B cell (primary cell): ENCODE measurements around the gene NTNG1. TPM values are rescaled to one million over a fixed set of nuclear protein-coding genes. Genes with fewer than 3 reads are reported as not detected.

Experiments used
- ATAC-seq: fragments of 200-7000 bp; cut with Tn5 transposase; one replicate; pipeline ENCODE4 v1.10.0; 2021; ENCODE audit warnings: low read depth, mild to moderate bottlenecking, moderate number of reproducible peaks, moderate library complexity
- CTCF ChIA-PET: fragments of 350-600 bp; sonication (Branson Sonifier 250); formaldehyde crosslinking; loops from one replicate; lab custom pipeline; 2021; ENCODE audit warnings: antibody characterized with exemption, inconsistent platforms; lab: Charles Lee
- POLR2A ChIA-PET: fragments of 350-600 bp; sonication (Branson Sonifier 250); formaldehyde crosslinking; loops from one replicate; lab custom pipeline; 2021; ENCODE audit warnings: antibody characterized with exemption; lab: Charles Lee
- DNase-seq: peaks from one replicate; pipeline ENCODE4 v3.0.0; 2013
- H2AFZ ChIP-seq: 2 replicates; pipeline ENCODE4 v1.6.1; 2012; ENCODE audit warnings: mild to moderate bottlenecking, low read depth, low read length; ENCODE audit not compliant: insufficient read depth, poor library complexity, severe bottlenecking
- H3K27ac ChIP-seq, 2 donors: 1 replicate in 1 of 2; 2 replicates in 1 of 2; pipeline ENCODE4 v1.5.1; 2012 to 2013; ENCODE audit warnings: low read length in 2 of 2, mild to moderate bottlenecking in 2 of 2, moderate library complexity in 1 of 2
- H3K27me3 ChIP-seq, 4 experiments: fragments of 200-600 bp in 1 of 4; sonication (generic) in 1 of 4; replicated peaks in 1 of 4; 1 replicate in 2 of 4; 2 replicates in 2 of 4; pipeline versions ENCODE4 v1.6.1 to v1.7.0; 2013 to 2016; ENCODE audit warnings: low read length in 3 of 4, mild to moderate bottlenecking in 2 of 4, mixed read lengths in 1 of 4, moderate library complexity in 1 of 4; ENCODE audit not compliant: insufficient read depth in 4 of 4, control insufficient read depth in 3 of 4; ENCODE audit errors: control extremely low read depth in 1 of 4
- H3K36me3 ChIP-seq, 2 experiments: replicated peaks in 1 of 2; 1 replicate in 1 of 2; 2 replicates in 1 of 2; pipeline versions ENCODE4 v1.6.1 to v1.7.1; 2013; ENCODE audit warnings: low read length in 1 of 2; ENCODE audit not compliant: insufficient read depth in 2 of 2, control insufficient read depth in 1 of 2; ENCODE audit errors: control extremely low read depth in 1 of 2, extremely low read depth in 1 of 2
- H3K4me1 ChIP-seq, 2 donors: fragments of 200-600 bp in 1 of 2; sonication (generic) in 1 of 2; 1 replicate in 1 of 2; 2 replicates in 1 of 2; pipeline versions ENCODE4 v1.5.1 to v1.6.1; 2013 to 2017; ENCODE audit warnings: low read length in 2 of 2; ENCODE audit not compliant: control insufficient read depth in 2 of 2, insufficient read depth in 2 of 2
- H3K4me2 ChIP-seq: replicated peaks from 2 replicates; pipeline ENCODE3; 2012; ENCODE audit warnings: mild to moderate bottlenecking, low read depth, low read length; ENCODE audit not compliant: poor library complexity, severe bottlenecking
- H3K4me3 ChIP-seq, 5 experiments: fragments of 200-600 bp in 1 of 5; sonication (generic) in 1 of 5; 1 replicate in 3 of 5; 2 replicates in 2 of 5; pipeline versions ENCODE4 v1.5.1 to v1.7.0; 2011 to 2016; ENCODE audit warnings: low read length in 4 of 5, mild to moderate bottlenecking in 4 of 5, low read depth in 2 of 5, control low read depth in 1 of 5, moderate library complexity in 1 of 5; ENCODE audit not compliant: insufficient read depth in 1 of 5; ENCODE audit errors: control extremely low read depth in 1 of 5, extremely low read depth in 1 of 5
- H3K79me2 ChIP-seq: fragments of 200-600 bp; sonication (generic); one replicate; pipeline ENCODE4 v1.6.0; 2016; ENCODE audit warnings: low read length; ENCODE audit not compliant: control insufficient read depth, insufficient read depth
- H3K9ac ChIP-seq: fragments of 200-600 bp; sonication (generic); 2 replicates; pipeline ENCODE4 v1.6.1; 2017; ENCODE audit warnings: mild to moderate bottlenecking, low read length, moderate library complexity
- H3K9me3 ChIP-seq, 3 donors: one replicate each; pipeline versions ENCODE4 v1.6.1 to v1.7.1; 2013; ENCODE audit warnings: low read length in 2 of 3; ENCODE audit not compliant: control insufficient read depth in 2 of 3, insufficient read depth in 1 of 3; ENCODE audit errors: control extremely low read depth in 1 of 3
- H4K20me1 ChIP-seq: 2 replicates; pipeline ENCODE4 v1.6.0; 2012; ENCODE audit warnings: mild to moderate bottlenecking, low read length; ENCODE audit not compliant: insufficient read depth, control insufficient read depth, poor library complexity, severe bottlenecking
- H3K27ac Mint-ChIP-seq: one replicate; pipeline ENCODE4 v1.8.0; 2021; ENCODE audit warnings: mixed read lengths
- H3K27me3 Mint-ChIP-seq: one replicate; pipeline ENCODE4 v1.8.0; 2021; ENCODE audit warnings: mixed read lengths
- H3K4me1 Mint-ChIP-seq: one replicate; pipeline ENCODE4 v1.8.0; 2021; ENCODE audit warnings: mixed read lengths
- H3K4me3 Mint-ChIP-seq: one replicate; pipeline ENCODE4 v1.8.0; 2021; ENCODE audit warnings: mixed read lengths
- H3K9me3 Mint-ChIP-seq: one replicate; pipeline ENCODE4 v1.8.0; 2022; ENCODE audit warnings: mixed read lengths; ENCODE audit not compliant: insufficient read depth
- CTCF ChIP-seq: fragments of 200-600 bp; IDR thresholded peaks from one replicate; pipeline ENCODE4 v1.8.0; 2022; ENCODE audit warnings: antibody characterized with exemption, mild to moderate bottlenecking
- EZH2 ChIP-seq: IDR thresholded peaks from 2 replicates; pipeline ENCODE4 v1.6.1; 2012; ENCODE audit warnings: borderline replicate concordance, low read depth, mild to moderate bottlenecking, moderate library complexity, low read length; ENCODE audit not compliant: insufficient read depth, poor library complexity, severe bottlenecking
- WGBS: methylation state at CpG from one replicate; pipeline ENCODE4 v1.1.5; 2013; ENCODE audit warnings: missing lambda C conversion rate; ENCODE audit not compliant: insufficient coverage; 5-methylcytosine and 5-hydroxymethylcytosine counted together
- intact Hi-C: fragments of 100-400 bp; cut with micrococcal nuclease; formaldehyde crosslinking; loops from one replicate; pipeline ENCODE4 v1.10.0; 2022
- polyA plus RNA-seq: library from polyadenylated mRNA; depleted of rRNA; stranded (reverse); fragments of >200 nt; gene quantifications from 2 replicates; pipeline ENCODE4 v1.2.3, GENCODE V29; 2012
- total RNA-seq, 2 donors: library from RNA; stranded (reverse); fragments of 120-200 nt in 1 of 2; gene quantifications; 1 replicate in 1 of 2; 2 replicates in 1 of 2; pipeline versions ENCODE4 v1.2.3 to v1.2.4, GENCODE V29; 2013 to 2022

Gene NTNG1
- total and polyA plus RNA-seq, 2 donors (not counting 1 experiment from before 2014, with no cell fraction given), result 2.8 to 3.7 TPM

- CTCF ChIA-PET, result interaction anchor here (0.6 to 3.9 kb wide), 13 partner anchors 12 to 457 kb away, joined by 3 to 20 read pairs (median 4); partner anchors contain the start of gene PRMT6
- peaks cover 21% of the 10 kb centered on the region for H3K4me1 Mint-ChIP-seq
- Histone ChIP-seq H3K9me3 (no peaks in the 10 kb centered on the region), H3K9ac (no peak overlapping the region), H3K4me1 (peaks cover 18 to 20% of the 10 kb centered on the region in 2 donors), H3K79me2 (no peaks in the 10 kb centered on the region), H4K20me1 (no peaks in the 10 kb centered on the region), H3K4me3 (no peak overlapping the region), H3K27ac (no peak overlapping the region), H3K27me3 (peaks cover 0 to 27% (median 18%) of the 10 kb centered on the region in 4 experiments), H3K36me3 (no peaks in the 10 kb centered on the region), H3K4me2 (no peak overlapping the region), H2AFZ (no peak overlapping the region)
- H3K9me3 Mint-ChIP-seq, result no peaks in the 10 kb centered on the region
- TF ChIP-seq EZH2, result no peak
- no peak for TF ChIP-seq CTCF
- no peak overlapping the region for H3K4me3 Mint-ChIP-seq
- intact Hi-C loops, result loop anchor here (2.0 to 5.0 kb wide), 4 partner anchors 110 to 1430 kb away; no protein-coding TSS in a partner anchor
- POLR2A ChIA-PET, result no interaction called here
- DNase-seq (no peak), ATAC-seq (no peak)
- H3K27me3 Mint-ChIP-seq, result peaks cover 25% of the 10 kb centered on the region
- H3K27ac Mint-ChIP-seq, result no peak overlapping the region
- WGBS, result no CpG with 5 or more reads among the region's 2 CpGs
These were observed 1.8 kb downstream of the NTNG1 start for GRCh38 chr1:107142666-107143065.

GRCh38 chr1:107145637-107146036 lies 4.8 kb downstream of the NTNG1 start:
- no peak overlapping the region for H2AFZ ChIP-seq
- Mint-ChIP-seq H3K27me3 (peaks cover 29% of the 10 kb centered on the region), H3K4me1 (peaks cover 10% of the 10 kb centered on the region), H3K9me3 (no peaks in the 10 kb centered on the region), H3K4me3 (no peak overlapping the region), H3K27ac (no peak overlapping the region)
- ChIA-PET CTCF (interaction anchor here (0.7 to 3.9 kb wide), 2 partner anchors 18 to 384 kb away, joined by 3 to 20 read pairs; no protein-coding TSS in a partner anchor), POLR2A (no interaction called here)
- H4K20me1 ChIP-seq, result no peaks in the 10 kb centered on the region
- H3K9me3 ChIP-seq, result no peaks in the 10 kb centered on the region
- H3K4me2 ChIP-seq, result no peak overlapping the region
- no peaks in the 10 kb centered on the region for H3K79me2 ChIP-seq
- H3K4me3 ChIP-seq, result no peak overlapping the region
- DNase-seq (no peak), ATAC-seq (no peak)
- no peak overlapping the region for H3K9ac ChIP-seq
- peaks cover 0 to 21% (median 11%) of the 10 kb centered on the region in 4 experiments for H3K27me3 ChIP-seq
- TF ChIP-seq EZH2 (no peak), CTCF (no peak)
- peaks cover 8 to 9% of the 10 kb centered on the region in 2 donors for H3K4me1 ChIP-seq
- no CpG with 5 or more reads among the region's 3 CpGs for WGBS
- no peaks in the 10 kb centered on the region for H3K36me3 ChIP-seq
- no peak overlapping the region for H3K27ac ChIP-seq
- intact Hi-C loops, result no loop called here
